Activated T-cell treated with anti-CD3 and anti-CD28 coated beads for 1 hour (primary cell): ENCODE results near the gene JAGN1.
"Not testable (repeated sequence)": the region's sequence is repeated elsewhere in the genome, so short reads cannot be mapped to it uniquely, and the experiment has no call there.

ENCODE experiments used
- DNase-seq: peaks from one replicate; pipeline ENCODE4 v3.0.0-alpha.2; 2020; ENCODE audit warnings: low read depth

Gene JAGN1

GRCh38 chr3:9898467-9899241 lies 8.2 kb downstream of the JAGN1 start:
- DNase-seq, result no peak

- DNase-seq, result no peak
Measured at GRCh38 chr3:9899289-9899791, 8.9 kb downstream of the JAGN1 start.

DNA sequence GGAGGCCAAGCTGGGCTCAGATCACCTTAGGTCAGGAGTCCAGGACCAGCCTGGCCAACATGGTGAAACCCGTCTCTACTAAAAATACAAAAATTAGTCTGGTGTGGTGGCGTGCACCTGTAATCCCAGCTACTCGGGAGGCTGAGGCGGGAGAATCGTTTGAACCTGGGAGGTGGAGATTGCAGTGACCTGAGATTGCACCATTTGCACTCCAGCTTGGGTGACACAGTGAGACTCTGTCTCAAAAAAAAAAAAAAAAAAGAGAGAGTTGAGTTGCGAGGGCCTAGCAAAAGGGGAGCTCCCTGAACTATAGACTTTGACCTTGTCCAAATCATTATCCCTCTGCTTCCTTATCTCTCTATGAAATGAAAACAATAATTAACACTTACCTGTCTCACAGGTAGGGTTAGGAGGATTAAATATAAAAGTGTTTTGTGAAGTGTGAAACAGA lies 10.6 kb downstream of the JAGN1 start:
- DNase-seq, result not testable (repeated sequence)

- DNase-seq, result no peak
Measured at GRCh38 chr3:9901967-9902366, 11.6 kb downstream of the JAGN1 start.

DNA sequence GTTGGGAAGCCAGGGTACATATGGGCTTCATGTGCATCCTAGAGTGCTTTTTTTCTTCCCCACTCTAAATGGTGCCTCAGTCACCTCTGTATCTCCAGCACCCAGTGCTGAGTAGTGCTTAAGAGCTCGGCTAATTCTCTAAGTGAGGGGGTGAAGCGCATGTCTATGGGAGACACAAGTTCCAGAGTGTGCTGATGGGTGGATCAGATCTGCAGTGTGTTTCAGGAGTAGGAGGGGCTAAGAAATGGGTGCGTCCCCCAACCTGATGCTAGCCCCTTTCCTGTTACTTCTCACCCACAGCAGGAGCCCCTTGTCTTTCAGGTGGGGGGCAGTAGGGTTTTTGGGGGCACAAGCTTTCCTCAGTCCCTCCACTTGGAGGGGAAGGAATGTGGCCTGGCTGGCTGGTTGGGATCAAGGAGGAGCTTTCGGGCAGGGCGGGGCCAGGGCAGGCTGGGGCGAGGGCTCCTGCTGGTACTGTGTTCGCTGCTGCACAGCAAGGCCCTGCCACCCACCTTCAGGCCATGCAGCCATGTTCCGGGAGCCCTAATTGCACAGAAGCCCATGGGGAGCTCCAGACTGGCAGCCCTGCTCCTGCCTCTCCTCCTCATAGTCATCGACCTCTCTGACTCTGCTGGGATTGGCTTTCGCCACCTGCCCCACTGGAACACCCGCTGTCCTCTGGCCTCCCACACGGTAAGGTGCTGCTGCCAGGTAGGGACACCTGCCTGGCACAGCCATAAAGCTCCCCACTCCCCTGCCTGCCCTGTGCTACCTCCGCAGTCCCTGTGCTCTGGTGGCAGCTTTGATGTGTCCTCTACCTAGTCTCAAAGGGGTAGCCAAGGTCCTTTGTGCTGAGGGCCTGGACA lies 12.2 kb downstream of the JAGN1 start, which contains the start of gene IL17RE:
TSS of gene IL17RE (plus strand) at position 477 of the 866 bp plus-strand sequence. CDS start at position 562, 85 bp downstream.
- DNase-seq, result no peak

GRCh38 chr3:9903238-9903624 lies 12.8 kb downstream of the JAGN1 start:
- no peak for DNase-seq

DNA sequence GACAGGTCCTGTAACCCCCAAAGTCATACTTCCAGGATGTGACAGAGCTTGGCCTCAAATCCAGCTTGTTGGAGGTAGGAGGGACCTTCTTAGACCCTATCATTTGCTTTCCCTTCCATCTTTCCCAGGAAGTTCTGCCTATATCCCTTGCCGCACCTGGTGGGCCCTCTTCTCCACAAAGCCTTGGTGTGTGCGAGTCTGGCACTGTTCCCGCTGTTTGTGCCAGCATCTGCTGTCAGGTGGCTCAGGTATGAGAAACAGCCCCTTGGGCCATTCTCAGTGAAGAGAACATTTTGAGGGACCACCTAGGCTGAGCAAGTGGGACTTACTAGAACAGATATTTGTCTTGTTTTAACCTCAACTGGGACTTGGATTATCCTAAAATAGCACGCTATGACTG lies 13.5 kb downstream of the JAGN1 start:
- DNase-seq, result no peak

- DNase-seq, result no peak
Measured at GRCh38 chr3:9906480-9906879, 16.1 kb downstream of the JAGN1 start.

GRCh38 chr3:9908286-9908685 lies 17.9 kb downstream of the JAGN1 start:
- no peak for DNase-seq

DNA sequence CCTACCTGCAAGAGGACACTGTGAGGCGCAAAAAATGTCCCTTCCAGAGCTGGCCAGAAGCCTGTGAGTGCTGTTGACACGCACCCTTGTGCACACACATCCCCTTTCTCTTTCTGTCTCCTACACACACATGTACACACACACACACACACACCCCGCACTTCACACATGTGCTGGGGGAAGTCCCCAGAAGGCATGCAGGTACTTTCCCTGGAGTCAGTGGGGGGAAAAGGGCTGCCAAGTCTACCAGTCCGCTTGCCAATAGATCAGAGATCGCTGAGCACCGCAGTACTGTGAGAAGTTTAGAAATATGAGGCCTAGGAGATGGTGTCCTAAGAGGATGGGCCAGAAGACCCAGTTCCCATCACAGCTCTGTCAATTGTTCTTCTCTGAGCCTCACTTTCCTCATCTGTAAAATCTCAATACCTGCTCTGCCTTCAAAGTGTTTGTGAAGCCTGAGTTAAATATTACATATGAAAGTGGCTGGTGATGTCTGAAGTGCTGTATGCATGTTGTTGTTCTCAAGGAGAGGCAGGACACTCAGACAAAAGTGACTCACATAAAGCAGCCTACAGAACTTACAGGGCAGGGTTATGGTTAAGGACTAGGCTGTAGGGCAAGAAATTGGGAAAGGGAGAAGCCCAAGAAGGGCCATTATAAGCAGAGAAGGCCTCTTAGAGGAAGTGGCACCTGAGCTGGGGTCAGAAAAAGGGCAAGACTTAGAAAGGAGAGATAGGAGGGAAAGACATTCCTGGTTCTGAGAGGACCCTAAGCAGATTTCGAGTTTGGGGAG lies 19.0 kb downstream of the JAGN1 start:
- DNase-seq, result no peak

GRCh38 chr3:9911863-9912262 lies 21.5 kb downstream of the JAGN1 start:
- no peak for DNase-seq

GRCh38 chr3:9912294-9912935 lies 22.0 kb downstream of the JAGN1 start:
- DNase-seq, result no peak

- DNase-seq, result no peak
Measured at GRCh38 chr3:9913601-9914000, 23.2 kb downstream of the JAGN1 start.

DNA sequence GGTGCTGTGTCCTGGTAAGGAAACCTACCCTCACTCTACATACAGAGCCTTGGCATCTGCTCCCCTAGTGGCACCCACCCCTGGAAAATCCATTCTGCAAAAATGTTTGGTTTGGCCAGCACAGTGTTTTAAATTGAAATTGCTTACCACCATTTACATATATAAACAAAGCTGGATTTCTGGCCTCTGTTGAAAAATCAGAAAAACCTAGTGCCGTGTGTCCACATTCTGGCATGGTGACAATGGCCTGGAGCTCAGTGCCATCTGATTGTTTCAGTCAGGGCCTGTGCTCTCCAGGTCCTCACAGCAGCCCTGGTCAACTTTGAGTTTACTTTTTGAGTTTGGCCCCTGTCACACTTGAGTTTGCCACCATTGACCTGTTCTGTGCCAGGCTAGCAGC lies 23.6 kb downstream of the JAGN1 start:
- DNase-seq, result no peak

GRCh38 chr3:9914559-9915253 lies 24.3 kb downstream of the JAGN1 start:
- no peak for DNase-seq

DNA sequence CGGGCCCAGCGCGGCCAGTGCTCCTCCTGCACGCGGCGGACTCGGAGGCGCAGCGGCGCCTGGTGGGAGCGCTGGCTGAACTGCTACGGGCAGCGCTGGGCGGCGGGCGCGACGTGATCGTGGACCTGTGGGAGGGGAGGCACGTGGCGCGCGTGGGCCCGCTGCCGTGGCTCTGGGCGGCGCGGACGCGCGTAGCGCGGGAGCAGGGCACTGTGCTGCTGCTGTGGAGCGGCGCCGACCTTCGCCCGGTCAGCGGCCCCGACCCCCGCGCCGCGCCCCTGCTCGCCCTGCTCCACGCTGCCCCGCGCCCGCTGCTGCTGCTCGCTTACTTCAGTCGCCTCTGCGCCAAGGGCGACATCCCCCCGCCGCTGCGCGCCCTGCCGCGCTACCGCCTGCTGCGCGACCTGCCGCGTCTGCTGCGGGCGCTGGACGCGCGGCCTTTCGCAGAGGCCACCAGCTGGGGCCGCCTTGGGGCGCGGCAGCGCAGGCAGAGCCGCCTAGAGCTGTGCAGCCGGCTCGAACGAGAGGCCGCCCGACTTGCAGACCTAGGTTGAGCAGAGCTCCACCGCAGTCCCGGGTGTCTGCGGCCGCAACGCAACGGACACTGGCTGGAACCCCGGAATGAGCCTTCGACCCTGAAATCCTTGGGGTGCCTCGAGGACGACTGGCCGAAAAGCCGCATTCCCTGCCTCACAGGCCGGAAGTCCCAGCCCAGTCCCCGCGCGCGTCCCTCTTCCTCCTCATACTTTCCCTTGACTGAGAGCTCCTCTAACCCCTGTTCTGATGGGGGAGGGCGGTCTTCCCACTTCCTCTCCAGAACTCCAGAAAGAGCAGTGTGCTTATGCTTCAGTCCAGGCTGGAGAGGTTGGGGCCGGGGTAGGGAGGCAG lies 25.1 kb downstream of the JAGN1 start:
- DNase-seq, result no peak

DNA sequence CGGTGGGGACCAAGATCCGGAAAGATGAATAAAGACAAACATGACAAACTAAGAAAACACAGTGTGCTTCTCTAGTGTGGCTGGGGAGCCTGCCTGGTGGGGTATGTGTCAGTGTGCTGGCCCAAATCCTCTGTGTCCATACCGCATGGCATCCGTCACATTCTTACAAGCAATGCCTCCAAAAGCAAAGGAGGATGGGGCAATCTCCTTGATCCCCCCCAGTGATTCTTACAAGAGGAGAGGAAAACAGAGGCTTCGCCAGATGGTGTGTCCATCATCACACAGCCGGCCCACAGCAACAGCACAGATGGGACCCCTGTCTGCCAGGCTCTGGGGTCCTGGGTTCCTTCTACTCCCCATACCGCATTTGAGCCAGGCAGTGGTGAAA lies 25.9 kb downstream of the JAGN1 start:
- no peak for DNase-seq

DNA sequence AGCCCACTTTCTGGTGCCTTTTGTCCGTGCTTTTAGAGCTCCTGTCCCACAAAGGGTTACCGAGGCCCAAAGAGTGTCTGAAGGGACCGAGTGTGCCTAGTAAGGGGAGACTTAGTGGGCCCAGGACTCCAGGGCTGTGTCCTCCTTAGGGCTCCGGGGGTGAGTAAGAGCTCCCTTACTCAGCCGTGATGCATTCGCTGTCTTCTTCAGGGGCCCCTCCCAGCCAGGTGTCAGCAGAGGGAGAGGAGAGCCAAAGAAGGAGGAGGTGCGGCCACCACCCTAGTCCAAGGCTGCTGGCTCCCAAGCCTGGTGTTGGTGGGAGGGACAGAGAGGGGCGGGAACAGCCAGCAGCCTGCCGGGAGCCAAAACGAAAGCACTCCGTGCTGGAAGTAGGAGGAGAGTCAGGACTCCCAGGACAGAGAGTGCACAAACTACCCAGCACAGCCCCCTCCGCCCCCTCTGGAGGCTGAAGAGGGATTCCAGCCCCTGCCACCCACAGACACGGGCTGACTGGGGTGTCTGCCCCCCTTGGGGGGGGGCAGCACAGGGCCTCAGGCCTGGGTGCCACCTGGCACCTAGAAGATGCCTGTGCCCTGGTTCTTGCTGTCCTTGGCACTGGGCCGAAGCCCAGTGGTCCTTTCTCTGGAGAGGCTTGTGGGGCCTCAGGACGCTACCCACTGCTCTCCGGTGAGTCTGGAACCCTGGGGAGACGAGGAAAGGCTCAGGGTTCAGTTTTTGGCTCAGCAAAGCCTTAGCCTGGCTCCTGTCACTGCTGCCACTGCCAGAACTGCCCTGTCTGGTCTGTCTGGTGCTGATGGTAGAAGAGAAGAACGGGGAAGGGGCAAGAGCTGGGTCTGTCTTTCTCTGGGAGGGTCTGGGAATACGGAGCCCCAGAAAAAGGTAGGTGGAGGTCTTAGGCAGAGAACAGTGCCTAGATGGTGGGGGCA lies 26.6 kb downstream of the JAGN1 start, which contains the start of gene IL17RC:
TSS of gene IL17RC (plus strand) at position 365 of the 947 bp plus-strand sequence. CDS start at position 583, 218 bp downstream.
- no peak for DNase-seq

DNA sequence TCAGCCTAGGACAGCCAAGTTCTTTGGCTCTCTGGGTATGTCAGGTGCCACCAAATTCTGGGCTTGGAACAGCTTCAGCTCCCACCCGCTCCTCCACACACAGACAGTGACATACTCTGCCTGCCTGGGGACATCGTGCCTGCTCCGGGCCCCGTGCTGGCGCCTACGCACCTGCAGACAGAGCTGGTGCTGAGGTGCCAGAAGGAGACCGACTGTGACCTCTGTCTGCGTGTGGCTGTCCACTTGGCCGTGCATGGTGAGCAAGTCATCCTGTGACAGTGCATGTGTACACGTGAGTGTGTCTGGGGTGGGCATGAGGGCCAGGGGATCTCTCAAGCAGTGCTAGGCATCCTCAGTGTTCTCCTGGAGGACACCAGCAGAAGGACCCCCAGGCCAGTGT lies 27.4 kb downstream of the JAGN1 start:
- no peak for DNase-seq
